SU-DHL-6 (cell line): ENCODE measurements around the gene RAB3IP.

Source experiments
- CTCF ChIP-seq: fragments of 200-600 bp; sonication (generic); IDR thresholded peaks from one replicate; pipeline ENCODE4 v1.5.1; 2017; ENCODE audit warnings: antibody characterized with exemption, mild to moderate bottlenecking, low read length, moderate library complexity; ENCODE audit not compliant: insufficient read depth, poor library complexity, severe bottlenecking
- EZH2phosphoT487 ChIP-seq: fragments of 200-600 bp; sonication (generic), shearing (Covaris generic); conservative IDR thresholded peaks from 2 replicates; pipeline ENCODE4 v1.6.1; 2018; ENCODE audit warnings: mild to moderate bottlenecking, antibody characterized with exemption, low read length, moderate library complexity, mixed read lengths

GRCh38 chr12:69733638-69734037, 5.0 kb upstream of the RAB3IP start:
- TF ChIP-seq CTCF (no peak), EZH2phosphoT487 (no peak)
